ENCODE measurements around the gene COMMD3. TPM values are rescaled to one million over a fixed set of nuclear protein-coding genes. Genes with fewer than 3 reads are reported as not detected.

The COMMD3 gene
- total RNA-seq, 1 donor: 53.9 TPM

DNA sequence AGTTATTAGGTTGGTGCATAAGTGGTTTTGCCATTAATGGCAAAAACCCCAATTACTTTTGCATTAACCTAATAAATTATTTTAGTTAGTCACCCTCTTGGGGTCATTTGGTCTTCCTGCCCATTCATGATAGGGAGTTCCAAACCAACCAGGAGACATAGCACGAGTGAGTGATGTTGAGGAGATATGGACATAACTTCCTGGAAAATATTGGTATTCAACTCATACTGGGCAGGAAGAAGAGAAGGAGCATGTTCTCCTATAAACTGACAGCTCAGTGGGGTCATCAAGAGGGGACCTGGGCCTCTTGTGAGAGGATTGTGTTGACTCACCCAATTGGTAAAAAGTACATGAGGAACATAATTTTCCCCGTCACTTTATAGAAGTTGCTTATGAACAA is 52.8 kb downstream of the COMMD3 start:
- no peak for DNase-seq (ENCODE audit: insufficient read length, low spot score, missing footprints)
- H2AFZ ChIP-seq (ENCODE audit: low read length): no peak overlapping the region
- H3K36me3 ChIP-seq (ENCODE audit: insufficient read depth, low read length): no peaks in the 10 kb centered on the region
- H3K4me3 ChIP-seq (ENCODE audit: insufficient read depth, low read length): no peak overlapping the region
- H3K27ac ChIP-seq (ENCODE audit: low read depth, low read length): no peak overlapping the region
- no peaks in the 10 kb centered on the region for H3K27me3 ChIP-seq (ENCODE audit: insufficient read depth, low read length)
- no peaks in the 10 kb centered on the region for H3K79me2 ChIP-seq (ENCODE audit: insufficient read depth, low read length)
- H4K20me1 ChIP-seq (ENCODE audit: insufficient read depth, low read length): no peaks in the 10 kb centered on the region
- TF ChIP-seq, protein P1, sequence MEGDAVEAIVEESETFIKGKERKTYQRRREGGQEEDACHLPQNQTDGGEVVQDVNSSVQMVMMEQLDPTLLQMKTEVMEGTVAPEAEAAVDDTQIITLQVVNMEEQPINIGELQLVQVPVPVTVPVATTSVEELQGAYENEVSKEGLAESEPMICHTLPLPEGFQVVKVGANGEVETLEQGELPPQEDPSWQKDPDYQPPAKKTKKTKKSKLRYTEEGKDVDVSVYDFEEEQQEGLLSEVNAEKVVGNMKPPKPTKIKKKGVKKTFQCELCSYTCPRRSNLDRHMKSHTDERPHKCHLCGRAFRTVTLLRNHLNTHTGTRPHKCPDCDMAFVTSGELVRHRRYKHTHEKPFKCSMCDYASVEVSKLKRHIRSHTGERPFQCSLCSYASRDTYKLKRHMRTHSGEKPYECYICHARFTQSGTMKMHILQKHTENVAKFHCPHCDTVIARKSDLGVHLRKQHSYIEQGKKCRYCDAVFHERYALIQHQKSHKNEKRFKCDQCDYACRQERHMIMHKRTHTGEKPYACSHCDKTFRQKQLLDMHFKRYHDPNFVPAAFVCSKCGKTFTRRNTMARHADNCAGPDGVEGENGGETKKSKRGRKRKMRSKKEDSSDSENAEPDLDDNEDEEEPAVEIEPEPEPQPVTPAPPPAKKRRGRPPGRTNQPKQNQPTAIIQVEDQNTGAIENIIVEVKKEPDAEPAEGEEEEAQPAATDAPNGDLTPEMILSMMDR (IDR thresholded peaks at IDR 0.05; ENCODE audit: extremely low read depth, low read depth, low read length): no peak
- H3K4me2 ChIP-seq (ENCODE audit: insufficient read depth, low read length): no peak overlapping the region
- no peaks in the 10 kb centered on the region for H3K9me3 ChIP-seq (ENCODE audit: low read depth, low read length)
- H3K4me1 ChIP-seq (ENCODE audit: insufficient read depth, low read length): no peaks in the 10 kb centered on the region

DNA sequence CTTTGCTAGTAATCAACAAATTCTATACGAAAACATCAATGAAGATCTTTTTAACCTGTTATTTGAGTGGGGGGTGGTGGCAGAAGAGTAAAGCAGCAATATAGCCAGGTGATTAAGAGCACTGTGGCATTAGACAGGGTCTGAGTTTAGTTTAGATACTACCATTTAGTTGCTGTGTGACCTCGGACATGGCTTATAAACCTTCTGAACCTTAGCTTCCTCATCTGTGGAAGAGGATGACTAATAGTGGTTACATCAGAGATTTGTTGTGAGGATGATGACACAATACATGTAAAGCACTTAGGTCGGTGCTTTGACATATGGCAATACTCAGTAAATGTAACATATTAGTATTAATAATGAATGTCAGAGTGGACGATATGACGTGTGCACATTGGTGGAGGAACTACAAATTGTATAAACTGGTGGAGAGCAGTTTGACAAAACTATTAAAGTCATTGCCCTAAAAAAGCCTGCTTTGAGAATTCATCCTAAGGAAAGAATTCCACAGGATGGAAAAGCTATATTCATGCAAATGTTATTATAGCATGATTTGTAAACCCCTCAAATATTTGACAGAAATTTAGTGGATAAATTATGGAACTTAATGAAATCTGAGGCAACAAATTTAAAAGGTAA is 53.4 kb downstream of the COMMD3 start:
- H3K27ac ChIP-seq (ENCODE audit: low read depth, low read length): no peak overlapping the region
- H3K36me3 ChIP-seq (ENCODE audit: insufficient read depth, low read length): no peaks in the 10 kb centered on the region
- no peaks in the 10 kb centered on the region for H3K79me2 ChIP-seq (ENCODE audit: insufficient read depth, low read length)
- H3K4me3 ChIP-seq (ENCODE audit: insufficient read depth, low read length): no peak overlapping the region
- H2AFZ ChIP-seq (ENCODE audit: low read length): no peak overlapping the region
- no peaks in the 10 kb centered on the region for H3K4me1 ChIP-seq (ENCODE audit: insufficient read depth, low read length)
- H3K4me2 ChIP-seq (ENCODE audit: insufficient read depth, low read length): no peak overlapping the region
- no peaks in the 10 kb centered on the region for H3K9me3 ChIP-seq (ENCODE audit: low read depth, low read length)
- no peaks in the 10 kb centered on the region for H3K27me3 ChIP-seq (ENCODE audit: insufficient read depth, low read length)
- no peak for DNase-seq (ENCODE audit: insufficient read length, low spot score, missing footprints)
- no peaks in the 10 kb centered on the region for H4K20me1 ChIP-seq (ENCODE audit: insufficient read depth, low read length)
- TF ChIP-seq, protein P1 (IDR thresholded peaks at IDR 0.05; ENCODE audit: extremely low read depth, low read depth, low read length): no peak

Small RNAs within 50 kb of the gene (small RNA-seq; reads per million reads assigned to genes)
- gene AL158211.3: not detected

Other genes with a start within 250 kb of the COMMD3 start
- not detected in 2 replicates for gene EBLN1, start 98.4 kb upstream of the COMMD3 start, total RNA-seq
- 64.8 and 73.1 TPM in 2 replicates for gene BMI1, start 4.7 kb downstream of the COMMD3 start, total RNA-seq
- gene SPAG6, start 29.1 kb downstream of the COMMD3 start, total RNA-seq: not detected in 2 replicates

Data from osteoblast (primary cell).